GM12878 (cell line): ENCODE results near the gene ENTREP1. TPM values are rescaled to one million over a fixed set of nuclear protein-coding genes. Genes with fewer than 3 reads are reported as not detected.

Experiments used
- ATAC-seq: fragments of 200-7000 bp; cut with Tn5 transposase; 3 replicates; pipeline ENCODE4 v1.9.1; 2020; ENCODE audit warnings: mild to moderate bottlenecking, moderate library complexity
- BruUV-seq: library from RNA; stranded (reverse); fragments of 400-500 nt; replicated peaks from 2 replicates; lab custom pipeline; 2021; lab: Mats Ljungman, UMichigan
- CTCF ChIA-PET: fragments of 300-600 bp; sonication (Branson Sonifier 250); formaldehyde crosslinking; extraction: SDS; loops from one replicate; lab custom pipeline; 2021; ENCODE audit warnings: inconsistent platforms; lab: Yijun Ruan, JAX
- POLR2A ChIA-PET: fragments of 350-600 bp; formaldehyde crosslinking; extraction: SDS; loops from one replicate; lab custom pipeline; 2021; ENCODE audit warnings: inconsistent platforms; lab: Charles Lee
- RAD21 ChIA-PET: fragments of 300-600 bp; sonication (Branson Sonifier 250); formaldehyde crosslinking; loops from one replicate; lab custom pipeline; 2023; ENCODE audit warnings: antibody characterized with exemption; ENCODE audit not compliant: unreplicated experiment; lab: Charles Lee
- SMC1A ChIA-PET: fragments of 300-600 bp; sonication (Branson Sonifier 250); formaldehyde crosslinking; loops from one replicate; lab custom pipeline; 2023; ENCODE audit not compliant: unreplicated experiment, uncharacterized antibody; lab: Charles Lee
- DNase-seq: peaks from one replicate; pipeline ENCODE4 v3.0.0-alpha.2; 2011; ENCODE audit warnings: low read depth, low spot score
- FAIRE-seq: peaks from 3 replicates; lab custom pipeline; 2011; peaks lifted over from hg19 to GRCh38; lab: Jason Lieb, UNC
- H2AFZ ChIP-seq: 2 replicates; pipeline ENCODE4 v1.6.0; 2011; ENCODE audit warnings: low read depth, low read length, control low read depth; ENCODE audit not compliant: control insufficient read depth
- H3K27ac ChIP-seq: 2 replicates; pipeline ENCODE4 v1.5.1; 2011; ENCODE audit warnings: control low read depth; ENCODE audit not compliant: control insufficient read depth, insufficient read depth
- H3K27me3 ChIP-seq, 2 experiments: replicated peaks in 1 of 2; 2 replicates each; pipeline versions ENCODE4 v1.6.0 to v1.6.1; 2011; ENCODE audit warnings: low read length in 1 of 2; ENCODE audit not compliant: control insufficient read depth in 2 of 2, insufficient read depth in 2 of 2
- H3K36me3 ChIP-seq, 2 experiments: 2 replicates each; pipeline ENCODE4 v1.5.1; 2011; ENCODE audit warnings: low read length in 1 of 2; ENCODE audit not compliant: control insufficient read depth in 2 of 2, insufficient read depth in 2 of 2
- H3K4me1 ChIP-seq: 2 replicates; pipeline ENCODE4 v1.6.1; 2011; ENCODE audit warnings: mild to moderate bottlenecking, low read length, moderate library complexity, mixed read lengths; ENCODE audit not compliant: control insufficient read depth, insufficient read depth
- H3K4me2 ChIP-seq: 2 replicates; pipeline ENCODE4 v1.6.0; 2011; ENCODE audit warnings: control low read depth; ENCODE audit not compliant: control insufficient read depth, insufficient read depth
- H3K4me3 ChIP-seq: fragments of 200-600 bp; sonication (generic); 2 replicates; pipeline ENCODE4 v1.5.1; 2016
- H3K79me2 ChIP-seq: 2 replicates; pipeline ENCODE4 v1.6.0; 2011; ENCODE audit warnings: low read length; ENCODE audit not compliant: control insufficient read depth, insufficient read depth
- H3K9ac ChIP-seq: 2 replicates; pipeline ENCODE4 v1.8.0; 2011; ENCODE audit warnings: low read length, control low read depth, mixed read lengths; ENCODE audit not compliant: control insufficient read depth, insufficient read depth
- H3K9me3 ChIP-seq: replicated peaks from 3 replicates; pipeline ENCODE4 v1.5.1; 2011; ENCODE audit warnings: mild to moderate bottlenecking, low read length; ENCODE audit not compliant: control insufficient read depth, insufficient read depth
- H4K20me1 ChIP-seq: 2 replicates; pipeline ENCODE4 v1.6.0; 2011; ENCODE audit not compliant: control insufficient read depth, insufficient read depth
- ASH2L ChIP-seq: fragments of 300-600, 200-600 bp; sonication (generic); IDR thresholded peaks from 2 replicates; pipeline ENCODE4 v1.6.1; 2017; ENCODE audit warnings: low read depth, mild to moderate bottlenecking, borderline replicate concordance
- BRCA1 ChIP-seq: IDR thresholded peaks from 2 replicates; pipeline ENCODE4 v1.6.1; 2011; ENCODE audit warnings: low read depth, low read length, improper control_type of control experiment
- GATAD2B ChIP-seq: fragments of 450-650 bp; conservative IDR thresholded peaks from 2 replicates; pipeline ENCODE4 v1.6.1; 2017; ENCODE audit warnings: low read depth, mild to moderate bottlenecking, moderate library complexity
- NR2C1 ChIP-seq: fragments of 450-650 bp; IDR thresholded peaks from 2 replicates; pipeline ENCODE4 v1.6.1; 2017; ENCODE audit warnings: antibody characterized with exemption, mild to moderate bottlenecking, moderate library complexity
- SREBF1 ChIP-seq: IDR thresholded peaks from 2 replicates; pipeline ENCODE4 v1.6.1; 2012; ENCODE audit warnings: mild to moderate bottlenecking, low read length
- ZNF384 ChIP-seq: IDR thresholded peaks from 2 replicates; pipeline ENCODE4 v1.6.1; 2012; ENCODE audit warnings: low read depth, mild to moderate bottlenecking, low read length, improper control_type of control experiment, borderline replicate concordance
- ZSCAN29 ChIP-seq: fragments of 450-650 bp; IDR thresholded peaks from 2 replicates; pipeline ENCODE4 v1.6.1; 2017; ENCODE audit warnings: mild to moderate bottlenecking, moderate library complexity
- WGBS: methylation state at CpG from one replicate; pipeline ENCODE4 v1.1.6; 2016; ENCODE audit warnings: low lambda C conversion rate; ENCODE audit not compliant: insufficient replicate concordance, insufficient coverage; ENCODE audit errors: missing lambda C conversion rate; 5-methylcytosine and 5-hydroxymethylcytosine counted together
- in situ Hi-C: fragments of 300-500 bp; cut with MboI; formaldehyde crosslinking; loops from 9 replicates; pipeline ENCODE4 v1.14.3; 2018; ENCODE audit warnings: mixed read lengths
- intact Hi-C: fragments of 100-400 bp; cut with micrococcal nuclease; formaldehyde crosslinking; loops from one replicate; pipeline ENCODE4 v1.14.2; 2022; ENCODE audit not compliant: unreplicated experiment
- polyA plus RNA-seq, 11 experiments: library from polyadenylated mRNA; depleted of rRNA in 4 of 11; unstranded in 6 of 11; stranded (reverse) in 5 of 11; fragments of >200 nt; fragmentation: Nextera tagmentation in 4 of 11; fragmentation: Illumina TruSeq in 1 of 11; extraction: Ambion mirVana in 4 of 11; extraction: Trizol in 1 of 11; gene quantifications; 1 replicate in 1 of 11; 2 replicates in 10 of 11; pipeline versions ENCODE4 v1.2.1 to v1.2.3, GENCODE V29; 2011 to 2016; ENCODE audit warnings: inconsistent platforms in 2 of 11, missing spikeins in 2 of 11, low read depth in 1 of 11
- total RNA-seq, 4 experiments: library from RNA; depleted of rRNA in 3 of 4; stranded (reverse); fragments of >200 nt in 3 of 4; fragmentation: Illumina TruSeq in 1 of 4; extraction: Trizol in 1 of 4; gene quantifications; 2 replicates each; pipeline versions ENCODE4 v1.2.1 to v1.2.3, GENCODE V29; 2013 to 2021
- TF ChIP-seq, protein P1 (sequence below): fragments of 450-650 bp; IDR thresholded peaks from 2 replicates; pipeline ENCODE4 v1.6.1; 2014; ENCODE audit warnings: mild to moderate bottlenecking
- TF ChIP-seq, protein P2 (sequence below): fragments of 450-650 bp; formaldehyde crosslinking; IDR thresholded peaks from 2 replicates; pipeline ENCODE4 v1.4.0; 2020; ENCODE audit warnings: mild to moderate bottlenecking, moderate library complexity

The ENTREP1 gene
- total and polyA plus RNA-seq, 10 of the 15 experiments (the other 5 are each of a cell fraction or from before 2014, with no cell fraction given) = not detected

DNA sequence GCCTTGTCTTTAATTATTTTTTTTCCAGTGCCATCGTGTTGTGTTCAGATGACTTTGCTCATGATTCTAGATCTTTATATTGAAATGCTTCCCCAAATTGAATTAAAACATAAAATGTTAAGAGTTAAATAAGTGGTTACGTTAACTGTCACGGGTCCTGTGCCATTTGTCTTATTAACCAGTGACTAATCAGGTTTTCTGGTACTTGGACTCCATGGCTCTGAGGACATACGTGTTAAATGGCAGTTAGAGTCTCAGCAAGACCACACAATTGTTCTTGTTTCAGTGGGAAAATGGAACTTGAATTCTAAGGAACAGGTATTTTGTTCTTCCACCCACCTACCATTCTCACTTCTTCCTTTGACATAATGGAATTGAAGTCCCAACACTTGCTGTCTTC lies 32.8 kb downstream of the ENTREP1 start:
- ChIA-PET RAD21 (no interaction called here), CTCF (no interaction called here), SMC1A (no interaction called here), POLR2A (no interaction called here)
- ATAC-seq (no peak), DNase-seq (no peak), FAIRE-seq (no peak)
- 43% methylated on average over 4 of the region's 4 CpGs for WGBS
- Histone ChIP-seq H3K27ac (no peak overlapping the region), H3K4me3 (no peak overlapping the region), H4K20me1 (no peaks in the 10 kb centered on the region), H3K9me3 (no peaks in the 10 kb centered on the region), H3K4me2 (no peak overlapping the region), H3K36me3 (no peaks in the 10 kb centered on the region), H3K27me3 (no peaks in the 10 kb centered on the region), H2AFZ (no peak overlapping the region), H3K9ac (no peak overlapping the region), H3K79me2 (no peaks in the 10 kb centered on the region), H3K4me1 (no peaks in the 10 kb centered on the region)
- in situ Hi-C loops (no loop called here), intact Hi-C loops (no loop called here)
- BruUV-seq = no TSS peak
- no peak for TF ChIP-seq ZSCAN29
- no peak for TF ChIP-seq SREBF1
- no peak for TF ChIP-seq GATAD2B
- TF ChIP-seq, protein P1, sequence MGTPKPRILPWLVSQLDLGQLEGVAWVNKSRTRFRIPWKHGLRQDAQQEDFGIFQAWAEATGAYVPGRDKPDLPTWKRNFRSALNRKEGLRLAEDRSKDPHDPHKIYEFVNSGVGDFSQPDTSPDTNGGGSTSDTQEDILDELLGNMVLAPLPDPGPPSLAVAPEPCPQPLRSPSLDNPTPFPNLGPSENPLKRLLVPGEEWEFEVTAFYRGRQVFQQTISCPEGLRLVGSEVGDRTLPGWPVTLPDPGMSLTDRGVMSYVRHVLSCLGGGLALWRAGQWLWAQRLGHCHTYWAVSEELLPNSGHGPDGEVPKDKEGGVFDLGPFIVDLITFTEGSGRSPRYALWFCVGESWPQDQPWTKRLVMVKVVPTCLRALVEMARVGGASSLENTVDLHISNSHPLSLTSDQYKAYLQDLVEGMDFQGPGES = no peak
- TF ChIP-seq, protein P2, sequence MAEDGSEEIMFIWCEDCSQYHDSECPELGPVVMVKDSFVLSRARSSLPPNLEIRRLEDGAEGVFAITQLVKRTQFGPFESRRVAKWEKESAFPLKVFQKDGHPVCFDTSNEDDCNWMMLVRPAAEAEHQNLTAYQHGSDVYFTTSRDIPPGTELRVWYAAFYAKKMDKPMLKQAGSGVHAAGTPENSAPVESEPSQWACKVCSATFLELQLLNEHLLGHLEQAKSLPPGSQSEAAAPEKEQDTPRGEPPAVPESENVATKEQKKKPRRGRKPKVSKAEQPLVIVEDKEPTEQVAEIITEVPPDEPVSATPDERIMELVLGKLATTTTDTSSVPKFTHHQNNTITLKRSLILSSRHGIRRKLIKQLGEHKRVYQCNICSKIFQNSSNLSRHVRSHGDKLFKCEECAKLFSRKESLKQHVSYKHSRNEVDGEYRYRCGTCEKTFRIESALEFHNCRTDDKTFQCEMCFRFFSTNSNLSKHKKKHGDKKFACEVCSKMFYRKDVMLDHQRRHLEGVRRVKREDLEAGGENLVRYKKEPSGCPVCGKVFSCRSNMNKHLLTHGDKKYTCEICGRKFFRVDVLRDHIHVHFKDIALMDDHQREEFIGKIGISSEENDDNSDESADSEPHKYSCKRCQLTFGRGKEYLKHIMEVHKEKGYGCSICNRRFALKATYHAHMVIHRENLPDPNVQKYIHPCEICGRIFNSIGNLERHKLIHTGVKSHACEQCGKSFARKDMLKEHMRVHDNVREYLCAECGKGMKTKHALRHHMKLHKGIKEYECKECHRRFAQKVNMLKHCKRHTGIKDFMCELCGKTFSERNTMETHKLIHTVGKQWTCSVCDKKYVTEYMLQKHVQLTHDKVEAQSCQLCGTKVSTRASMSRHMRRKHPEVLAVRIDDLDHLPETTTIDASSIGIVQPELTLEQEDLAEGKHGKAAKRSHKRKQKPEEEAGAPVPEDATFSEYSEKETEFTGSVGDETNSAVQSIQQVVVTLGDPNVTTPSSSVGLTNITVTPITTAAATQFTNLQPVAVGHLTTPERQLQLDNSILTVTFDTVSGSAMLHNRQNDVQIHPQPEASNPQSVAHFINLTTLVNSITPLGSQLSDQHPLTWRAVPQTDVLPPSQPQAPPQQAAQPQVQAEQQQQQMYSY (CRISPR knock-in tag) = no peak
- no peak for TF ChIP-seq BRCA1
- TF ChIP-seq NR2C1 = no peak
- no peak for TF ChIP-seq ASH2L
- TF ChIP-seq ZNF384 = no peak
